Neural progenitor cell (in vitro differentiated cells): ENCODE measurements around the gene MAD1L1. TPM values are rescaled to one million over a fixed set of nuclear protein-coding genes. Genes with fewer than 3 reads are reported as not detected.

ENCODE experiments used
- DNase-seq: peaks from one replicate; pipeline ENCODE4 v3.0.0-alpha.2; 2016; ENCODE audit warnings: low spot score
- H2AFZ ChIP-seq: fragments of 200-600 bp; sonication (generic); replicated peaks from 2 replicates; pipeline ENCODE4 v1.6.1; 2016; ENCODE audit warnings: antibody characterized with exemption
- H3F3A ChIP-seq: fragments of 200-600 bp; sonication (generic); 2 replicates; pipeline ENCODE4 v1.6.1; 2016; ENCODE audit warnings: antibody characterized with exemption, low read depth
- H3K27ac ChIP-seq: fragments of 200-600 bp; sonication (generic); 2 replicates; pipeline ENCODE4 v1.5.1; 2016; ENCODE audit warnings: mild to moderate bottlenecking
- H3K27me3 ChIP-seq: fragments of 200-600 bp; sonication (generic); 2 replicates; pipeline ENCODE4 v1.6.1; 2016; ENCODE audit warnings: mild to moderate bottlenecking, moderate library complexity
- H3K36me3 ChIP-seq: fragments of 200-600 bp; sonication (generic); 2 replicates; pipeline ENCODE4 v1.5.1; 2016
- H3K4me1 ChIP-seq: fragments of 200-600 bp; sonication (generic); 2 replicates; pipeline ENCODE4 v1.6.1; 2016; ENCODE audit warnings: mixed run types
- H3K4me2 ChIP-seq: fragments of 200-600 bp; sonication (generic); 2 replicates; pipeline ENCODE4 v1.6.1; 2016
- H3K4me3 ChIP-seq: fragments of 200-600 bp; sonication (generic); 2 replicates; pipeline ENCODE4 v1.5.1; 2016
- H3K79me2 ChIP-seq: fragments of 200-600 bp; sonication (generic); 2 replicates; pipeline ENCODE4 v1.6.1; 2016; ENCODE audit warnings: low read depth
- H3K9ac ChIP-seq: fragments of 200-600 bp; sonication (generic); 2 replicates; pipeline ENCODE4 v1.6.1; 2016
- H3K9me3 ChIP-seq: fragments of 200-600 bp; sonication (generic); 2 replicates; pipeline ENCODE4 v1.5.1; 2016; ENCODE audit warnings: low read depth
- H4K20me1 ChIP-seq: fragments of 200-600 bp; sonication (generic); 2 replicates; pipeline ENCODE4 v1.6.1; 2016; ENCODE audit warnings: low read depth
- H3K27ac Mint-ChIP-seq: 3 replicates; pipeline ENCODE4 v1.8.0; 2021; ENCODE audit warnings: mixed read lengths
- H3K27me3 Mint-ChIP-seq: 2 replicates; pipeline ENCODE4 v1.8.0; 2022; ENCODE audit warnings: low read depth, mild to moderate bottlenecking, inconsistent platforms, moderate library complexity, mixed read lengths; ENCODE audit not compliant: insufficient read depth
- H3K36me3 Mint-ChIP-seq: 3 replicates; pipeline ENCODE4 v1.8.0; 2021; ENCODE audit warnings: mixed read lengths
- H3K4me1 Mint-ChIP-seq: 3 replicates; pipeline ENCODE4 v1.8.0; 2021; ENCODE audit warnings: mixed read lengths
- H3K4me3 Mint-ChIP-seq: 3 replicates; pipeline ENCODE4 v1.8.0; 2021; ENCODE audit warnings: mild to moderate bottlenecking, moderate library complexity, mixed read lengths
- H3K9me3 Mint-ChIP-seq: 3 replicates; pipeline ENCODE4 v1.8.0; 2020; ENCODE audit warnings: mixed read lengths
- CTCF ChIP-seq: fragments of 200-600 bp; sonication (generic); IDR thresholded peaks from 2 replicates; pipeline ENCODE4 v1.5.1; 2017; ENCODE audit warnings: antibody characterized with exemption, mild to moderate bottlenecking
- EZH2 ChIP-seq: fragments of 200-600 bp; sonication (generic); IDR thresholded peaks from 2 replicates; pipeline ENCODE4 v1.6.1; 2017; ENCODE audit warnings: antibody characterized with exemption, mild to moderate bottlenecking, moderate library complexity
- EZH2phosphoT487 ChIP-seq: fragments of 200-600 bp; sonication (generic); IDR thresholded peaks from 2 replicates; pipeline ENCODE4 v1.6.1; 2017; ENCODE audit warnings: antibody characterized with exemption
- total RNA-seq: library from RNA; depleted of rRNA; stranded (reverse); fragments of >200 nt; gene quantifications from 2 replicates; pipeline ENCODE4 v1.2.3, GENCODE V29; 2015; ENCODE audit warnings: low replicate concordance

The MAD1L1 gene
- total RNA-seq, 1 donor from 2014 or later: 23.7 TPM

- no peak for DNase-seq
- Histone ChIP-seq H3K4me2 (no peak overlapping the region), H3K36me3 (no peaks in the 10 kb centered on the region), H3K9ac (no peak overlapping the region), H4K20me1 (peaks cover 15% of the 10 kb centered on the region), H3K27ac (no peak overlapping the region), H3K79me2 (no peaks in the 10 kb centered on the region), H3K4me1 (no peaks in the 10 kb centered on the region), H2AFZ (no peak overlapping the region), H3F3A (no peaks in the 10 kb centered on the region), H3K27me3 (no peaks in the 10 kb centered on the region), H3K9me3 (no peaks in the 10 kb centered on the region), H3K4me3 (no peak overlapping the region)
- no peak for TF ChIP-seq CTCF
- no peak for TF ChIP-seq EZH2
- no peak for TF ChIP-seq EZH2phosphoT487
- Mint-ChIP-seq H3K36me3 (peaks cover 22% of the 10 kb centered on the region), H3K9me3 (peaks cover 3% of the 10 kb centered on the region), H3K4me3 (no peak overlapping the region), H3K4me1 (peaks cover 26% of the 10 kb centered on the region), H3K27me3 (no peaks in the 10 kb centered on the region), H3K27ac (no peak overlapping the region)
Observed at GRCh38 chr7:2201128-2201527, 31.6 kb downstream of the MAD1L1 start.

- no peak for DNase-seq
- Histone ChIP-seq H3F3A (no peaks in the 10 kb centered on the region), H3K27ac (no peak overlapping the region), H4K20me1 (peaks cover 15% of the 10 kb centered on the region), H3K4me1 (no peaks in the 10 kb centered on the region), H2AFZ (no peak overlapping the region), H3K9ac (no peak overlapping the region), H3K4me2 (no peak overlapping the region), H3K79me2 (no peaks in the 10 kb centered on the region), H3K4me3 (no peak overlapping the region), H3K27me3 (no peaks in the 10 kb centered on the region), H3K36me3 (no peaks in the 10 kb centered on the region), H3K9me3 (no peaks in the 10 kb centered on the region)
- Mint-ChIP-seq H3K27ac (peak overlapping the region; percentile 50), H3K27me3 (no peaks in the 10 kb centered on the region), H3K4me3 (no peak overlapping the region), H3K4me1 (peaks cover 26% of the 10 kb centered on the region), H3K36me3 (peaks cover 24% of the 10 kb centered on the region), H3K9me3 (peaks cover 4% of the 10 kb centered on the region)
- TF ChIP-seq CTCF (no peak), EZH2 (no peak), EZH2phosphoT487 (no peak)
Observed at GRCh38 chr7:2200584-2200980, 32.2 kb downstream of the MAD1L1 start.

GRCh38 chr7:2199956-2200583 is 32.7 kb downstream of the MAD1L1 start:
- Mint-ChIP-seq H3K36me3 (peaks cover 26% of the 10 kb centered on the region), H3K4me1 (peaks cover 26% of the 10 kb centered on the region), H3K9me3 (peaks cover 7% of the 10 kb centered on the region), H3K27ac (peak overlapping the region; percentile 50), H3K4me3 (no peak overlapping the region), H3K27me3 (no peaks in the 10 kb centered on the region)
- TF ChIP-seq EZH2: no peak
- TF ChIP-seq CTCF: no peak
- no peak for TF ChIP-seq EZH2phosphoT487
- Histone ChIP-seq H3K27ac (no peak overlapping the region), H3K4me3 (no peak overlapping the region), H2AFZ (no peak overlapping the region), H3K9me3 (no peaks in the 10 kb centered on the region), H3K36me3 (no peaks in the 10 kb centered on the region), H3K9ac (no peak overlapping the region), H3K27me3 (no peaks in the 10 kb centered on the region), H3F3A (no peaks in the 10 kb centered on the region), H4K20me1 (peaks cover 15% of the 10 kb centered on the region), H3K79me2 (peaks cover 3% of the 10 kb centered on the region), H3K4me1 (no peaks in the 10 kb centered on the region), H3K4me2 (no peak overlapping the region)
- no peak for DNase-seq
